ENCODE measurements around the gene THBS4.

The THBS4 gene

DNA sequence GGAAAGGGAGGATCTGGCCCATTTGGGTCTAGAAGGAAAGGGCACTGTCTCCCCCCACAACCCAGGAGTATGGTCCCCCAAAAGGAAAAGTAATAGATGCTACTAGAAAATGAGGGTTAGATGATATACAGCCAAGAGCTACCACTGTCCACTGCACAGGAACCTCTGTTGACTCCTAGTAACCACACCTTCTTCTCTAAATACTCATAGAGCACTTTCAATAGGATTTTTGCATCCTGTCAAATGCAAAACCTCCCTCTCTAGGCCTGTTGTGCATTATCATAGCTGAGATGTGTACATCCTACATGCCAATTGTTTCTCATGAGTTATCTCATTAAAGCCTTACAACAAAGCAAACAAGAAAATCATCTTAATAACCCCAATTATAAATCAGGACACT lies 66.8 kb downstream of the THBS4 start (continued):
- no peak for TF ChIP-seq PPARA (CRISPR knock-in tag; IDR thresholded peaks at IDR 0.05; ENCODE audit: borderline replicate concordance)

- ATAC-seq = no peak
- TF ChIP-seq ARNTL (CRISPR knock-in tag; IDR thresholded peaks at IDR 0.05; ENCODE audit: borderline replicate concordance, low read depth) (no peak), ZNF70 (CRISPR knock-in tag; IDR thresholded peaks at IDR 0.05) (no peak), SNAI2 (CRISPR knock-in tag; IDR thresholded peaks at IDR 0.05) (no peak), ZFP3 (CRISPR knock-in tag; IDR thresholded peaks at IDR 0.05) (no peak), ZNF8 (CRISPR knock-in tag; IDR thresholded peaks at IDR 0.05) (no peak)
- TF ChIP-seq, protein P1, sequence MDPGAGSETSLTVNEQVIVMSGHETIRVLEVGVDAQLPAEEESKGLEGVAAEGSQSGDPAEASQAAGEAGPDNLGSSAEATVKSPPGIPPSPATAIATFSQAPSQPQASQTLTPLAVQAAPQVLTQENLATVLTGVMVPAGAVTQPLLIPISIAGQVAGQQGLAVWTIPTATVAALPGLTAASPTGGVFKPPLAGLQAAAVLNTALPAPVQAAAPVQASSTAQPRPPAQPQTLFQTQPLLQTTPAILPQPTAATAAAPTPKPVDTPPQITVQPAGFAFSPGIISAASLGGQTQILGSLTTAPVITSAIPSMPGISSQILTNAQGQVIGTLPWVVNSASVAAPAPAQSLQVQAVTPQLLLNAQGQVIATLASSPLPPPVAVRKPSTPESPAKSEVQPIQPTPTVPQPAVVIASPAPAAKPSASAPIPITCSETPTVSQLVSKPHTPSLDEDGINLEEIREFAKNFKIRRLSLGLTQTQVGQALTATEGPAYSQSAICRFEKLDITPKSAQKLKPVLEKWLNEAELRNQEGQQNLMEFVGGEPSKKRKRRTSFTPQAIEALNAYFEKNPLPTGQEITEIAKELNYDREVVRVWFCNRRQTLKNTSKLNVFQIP (CRISPR knock-in tag; IDR thresholded peaks at IDR 0.05; ENCODE audit: borderline replicate concordance, low read depth) = no peak
Observed at GRCh38 chr5:80103371-80103770, 68.2 kb downstream of the THBS4 start.

- no peak for ATAC-seq
- TF ChIP-seq ZC3H10 (CRISPR knock-in tag; IDR thresholded peaks at IDR 0.05) (no peak), ARNTL (CRISPR knock-in tag; IDR thresholded peaks at IDR 0.05; ENCODE audit: borderline replicate concordance, low read depth) (no peak), ZFP3 (CRISPR knock-in tag; IDR thresholded peaks at IDR 0.05) (no peak), OSR1 (CRISPR knock-in tag; IDR thresholded peaks at IDR 0.05) (no peak), SNAI2 (CRISPR knock-in tag; IDR thresholded peaks at IDR 0.05) (no peak), CSDC2 (CRISPR knock-in tag; IDR thresholded peaks at IDR 0.05) (no peak), TOX (CRISPR knock-in tag; IDR thresholded peaks at IDR 0.05; ENCODE audit: borderline replicate concordance) (no peak), ZNF8 (CRISPR knock-in tag; IDR thresholded peaks at IDR 0.05) (no peak), GLIS3 (CRISPR knock-in tag; IDR thresholded peaks at IDR 0.05) (no peak), PPARA (CRISPR knock-in tag; IDR thresholded peaks at IDR 0.05; ENCODE audit: borderline replicate concordance) (no peak), TSHZ2 (CRISPR knock-in tag; IDR thresholded peaks at IDR 0.05) (no peak)
- TF ChIP-seq, protein P2, sequence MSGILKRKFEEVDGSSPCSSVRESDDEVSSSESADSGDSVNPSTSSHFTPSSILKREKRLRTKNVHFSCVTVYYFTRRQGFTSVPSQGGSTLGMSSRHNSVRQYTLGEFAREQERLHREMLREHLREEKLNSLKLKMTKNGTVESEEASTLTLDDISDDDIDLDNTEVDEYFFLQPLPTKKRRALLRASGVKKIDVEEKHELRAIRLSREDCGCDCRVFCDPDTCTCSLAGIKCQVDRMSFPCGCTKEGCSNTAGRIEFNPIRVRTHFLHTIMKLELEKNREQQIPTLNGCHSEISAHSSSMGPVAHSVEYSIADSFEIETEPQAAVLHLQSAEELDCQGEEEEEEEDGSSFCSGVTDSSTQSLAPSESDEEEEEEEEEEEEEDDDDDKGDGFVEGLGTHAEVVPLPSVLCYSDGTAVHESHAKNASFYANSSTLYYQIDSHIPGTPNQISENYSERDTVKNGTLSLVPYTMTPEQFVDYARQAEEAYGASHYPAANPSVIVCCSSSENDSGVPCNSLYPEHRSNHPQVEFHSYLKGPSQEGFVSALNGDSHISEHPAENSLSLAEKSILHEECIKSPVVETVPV (CRISPR knock-in tag; IDR thresholded peaks at IDR 0.05) = no peak
Observed at GRCh38 chr5:80105698-80106439, 70.7 kb downstream of the THBS4 start.

GRCh38 chr5:80106916-80107315 lies 71.8 kb downstream of the THBS4 start:
- ATAC-seq = no peak
- TF ChIP-seq ZC3H10 (CRISPR knock-in tag; IDR thresholded peaks at IDR 0.05) (no peak), TCF4 (CRISPR knock-in tag; IDR thresholded peaks at IDR 0.05; ENCODE audit: borderline replicate concordance) (no peak), CSDC2 (CRISPR knock-in tag; IDR thresholded peaks at IDR 0.05) (no peak), OSR1 (CRISPR knock-in tag; IDR thresholded peaks at IDR 0.05) (no peak), ZNF565 (CRISPR knock-in tag; conservative IDR thresholded peaks at IDR 0.05; ENCODE audit: low read depth) (no peak), PATZ1 (CRISPR knock-in tag; IDR thresholded peaks at IDR 0.05; ENCODE audit: borderline replicate concordance) (no peak), ESRRG (CRISPR knock-in tag; IDR thresholded peaks at IDR 0.05) (no peak), ZFP30 (CRISPR knock-in tag; IDR thresholded peaks at IDR 0.05) (no peak), SNAI2 (CRISPR knock-in tag; IDR thresholded peaks at IDR 0.05) (no peak), ZFP3 (CRISPR knock-in tag; IDR thresholded peaks at IDR 0.05) (no peak), ZNF70 (CRISPR knock-in tag; IDR thresholded peaks at IDR 0.05) (no peak), ISL1 (CRISPR knock-in tag; IDR thresholded peaks at IDR 0.05) (no peak), ZNF8 (CRISPR knock-in tag; IDR thresholded peaks at IDR 0.05) (no peak), PPARA (CRISPR knock-in tag; IDR thresholded peaks at IDR 0.05; ENCODE audit: borderline replicate concordance) (no peak), RARB (CRISPR knock-in tag; IDR thresholded peaks at IDR 0.05) (no peak), BACH2 (CRISPR knock-in tag; IDR thresholded peaks at IDR 0.05; ENCODE audit: borderline replicate concordance) (no peak), GLIS3 (CRISPR knock-in tag; IDR thresholded peaks at IDR 0.05) (no peak)
- TF ChIP-seq, protein P2 (CRISPR knock-in tag; IDR thresholded peaks at IDR 0.05) = no peak
- TF ChIP-seq, protein P1 (CRISPR knock-in tag; IDR thresholded peaks at IDR 0.05; ENCODE audit: borderline replicate concordance, low read depth) = no peak

Measured in SK-N-SH treated with all-trans-retinoic acid at 6 μM for 48 hours (cell line).